H9 (cell line): ENCODE measurements around the gene ZBTB49. TPM values are rescaled to one million over a fixed set of nuclear protein-coding genes. Genes with fewer than 3 reads are reported as not detected.

Experiments
- DNase-seq: peaks from one replicate; pipeline ENCODE4 v3.0.0-alpha.2; 2017
- H2AFZ ChIP-seq: one replicate; pipeline ENCODE4 v1.6.1; 2013; ENCODE audit warnings: mild to moderate bottlenecking, low read length, control low read depth, moderate library complexity
- H2AK5ac ChIP-seq: 2 replicates; pipeline ENCODE4 v1.6.1; 2013; ENCODE audit warnings: low read length, control low read depth, mixed read lengths; ENCODE audit not compliant: insufficient read length
- H2BK120ac ChIP-seq: one replicate; pipeline ENCODE4 v1.6.1; 2013; ENCODE audit warnings: low read depth, mild to moderate bottlenecking, low read length, control low read depth, inconsistent platforms; ENCODE audit not compliant: poor library complexity, severe bottlenecking
- H2BK12ac ChIP-seq: 2 replicates; pipeline ENCODE4 v1.6.1; 2013; ENCODE audit warnings: low read length, control low read depth, mixed read lengths, low read depth; ENCODE audit not compliant: insufficient read length
- H2BK15ac ChIP-seq: 2 replicates; pipeline ENCODE4 v1.6.1; 2013; ENCODE audit warnings: low read depth, low read length, control low read depth
- H2BK20ac ChIP-seq: one replicate; pipeline ENCODE4 v1.6.1; 2013; ENCODE audit warnings: low read depth, mild to moderate bottlenecking, low read length, control low read depth, inconsistent platforms; ENCODE audit not compliant: poor library complexity, severe bottlenecking
- H2BK5ac ChIP-seq: 2 replicates; pipeline ENCODE4 v1.6.1; 2013; ENCODE audit warnings: low read length, control low read depth, mixed read lengths; ENCODE audit not compliant: insufficient read length
- H3K14ac ChIP-seq: 2 replicates; pipeline ENCODE4 v1.6.1; 2013; ENCODE audit warnings: low read length, control low read depth; ENCODE audit not compliant: insufficient read depth
- H3K18ac ChIP-seq: 2 replicates; pipeline ENCODE4 v1.6.1; 2013; ENCODE audit warnings: low read depth, mild to moderate bottlenecking, mixed read lengths, low read length, control low read depth; ENCODE audit not compliant: insufficient read length
- H3K23ac ChIP-seq: 2 replicates; pipeline ENCODE4 v1.6.1; 2013; ENCODE audit warnings: low read length, control low read depth, mixed read lengths, low read depth; ENCODE audit not compliant: insufficient read length
- H3K23me2 ChIP-seq: 2 replicates; pipeline ENCODE4 v1.6.1; 2013; ENCODE audit warnings: low read depth, mild to moderate bottlenecking, mixed read lengths, low read length, control low read depth; ENCODE audit not compliant: insufficient read length, poor library complexity, severe bottlenecking
- H3K27ac ChIP-seq: 2 replicates; pipeline ENCODE4 v1.5.1; 2013; ENCODE audit warnings: low read length, control low read depth, mixed read lengths, low read depth; ENCODE audit not compliant: insufficient read length
- H3K27me3 ChIP-seq: 2 replicates; pipeline ENCODE4 v1.6.1; 2013; ENCODE audit warnings: low read length, control low read depth, inconsistent platforms; ENCODE audit not compliant: insufficient read depth
- H3K4ac ChIP-seq: 2 replicates; pipeline ENCODE4 v1.6.1; 2013; ENCODE audit warnings: low read depth, mild to moderate bottlenecking, control low read depth, inconsistent platforms, low read length, moderate library complexity
- H3K4me1 ChIP-seq: 2 replicates; pipeline ENCODE4 v1.6.1; 2013; ENCODE audit warnings: low read length, control low read depth, inconsistent platforms; ENCODE audit not compliant: insufficient read depth
- H3K4me2 ChIP-seq: 2 replicates; pipeline ENCODE4 v1.6.1; 2013; ENCODE audit warnings: low read length, control low read depth, mixed read lengths; ENCODE audit not compliant: insufficient read length, insufficient read depth
- H3K56ac ChIP-seq: 2 replicates; pipeline ENCODE4 v1.6.1; 2013; ENCODE audit warnings: low read depth, mild to moderate bottlenecking, mixed read lengths, low read length, control low read depth; ENCODE audit not compliant: insufficient read length
- H3K79me1 ChIP-seq: 2 replicates; pipeline ENCODE4 v1.6.1; 2013; ENCODE audit warnings: low read depth, mild to moderate bottlenecking, moderate library complexity, low read length, control low read depth, inconsistent platforms; ENCODE audit not compliant: insufficient read depth, poor library complexity, severe bottlenecking
- H3K79me2 ChIP-seq: 2 replicates; pipeline ENCODE4 v1.6.1; 2013; ENCODE audit warnings: low read length, control low read depth, inconsistent platforms; ENCODE audit not compliant: insufficient read depth
- H3K9ac ChIP-seq: 2 replicates; pipeline ENCODE4 v1.6.1; 2013; ENCODE audit warnings: low read length, control low read depth, mixed read lengths; ENCODE audit not compliant: insufficient read length; ENCODE audit errors: extremely low read depth
- H3K9me3 ChIP-seq: one replicate; pipeline ENCODE4 v1.6.1; 2013; ENCODE audit warnings: low read depth, low read length, inconsistent platforms; ENCODE audit not compliant: control insufficient read depth
- H3T11ph ChIP-seq: one replicate; pipeline ENCODE4 v1.6.1; 2013; ENCODE audit warnings: mild to moderate bottlenecking, low read length, control low read depth, inconsistent platforms
- H4K20me1 ChIP-seq: one replicate; pipeline ENCODE4 v1.6.1; 2013; ENCODE audit not compliant: control insufficient read depth, insufficient read length, insufficient read depth
- H4K5ac ChIP-seq: 2 replicates; pipeline ENCODE4 v1.6.1; 2013; ENCODE audit warnings: low read depth, mild to moderate bottlenecking, mixed read lengths, low read length, control low read depth; ENCODE audit not compliant: insufficient read length
- H4K8ac ChIP-seq: replicated peaks from 2 replicates; pipeline ENCODE4 v1.6.1; 2013; ENCODE audit warnings: low read length, control low read depth, mixed read lengths, low read depth; ENCODE audit not compliant: insufficient read length
- H4K91ac ChIP-seq: 2 replicates; pipeline ENCODE4 v1.6.1; 2013; ENCODE audit warnings: low read depth, mild to moderate bottlenecking, moderate library complexity, mixed read lengths, low read length, control low read depth; ENCODE audit not compliant: insufficient read length
- H3K27ac Mint-ChIP-seq, 3 experiments: 2 replicates in 2 of 3; 3 replicates in 1 of 3; pipeline ENCODE4 v1.8.0; 2020 to 2021; ENCODE audit warnings: mixed read lengths in 3 of 3, mild to moderate bottlenecking in 1 of 3, moderate library complexity in 1 of 3
- H3K27me3 Mint-ChIP-seq: 2 replicates; pipeline ENCODE4 v1.8.0; 2021; ENCODE audit warnings: low read depth, mild to moderate bottlenecking, moderate library complexity, mixed read lengths
- H3K36me3 Mint-ChIP-seq, 3 experiments: 2 replicates in 2 of 3; 3 replicates in 1 of 3; pipeline ENCODE4 v1.8.0; 2020 to 2021; ENCODE audit warnings: low read depth in 3 of 3, mixed read lengths in 3 of 3; ENCODE audit not compliant: insufficient read depth in 1 of 3
- H3K4me1 Mint-ChIP-seq, 2 experiments: 2 replicates each; pipeline ENCODE4 v1.8.0; 2020; ENCODE audit warnings: mixed read lengths in 2 of 2
- H3K4me3 Mint-ChIP-seq, 2 experiments: 2 replicates in 1 of 2; 3 replicates in 1 of 2; pipeline ENCODE4 v1.8.0; 2020 to 2021; ENCODE audit warnings: mild to moderate bottlenecking in 2 of 2, mixed read lengths in 2 of 2, moderate library complexity in 1 of 2
- H3K9me3 Mint-ChIP-seq, 2 experiments: 2 replicates in 1 of 2; 3 replicates in 1 of 2; pipeline ENCODE4 v1.8.0; 2020; ENCODE audit warnings: mild to moderate bottlenecking in 2 of 2, mixed read lengths in 2 of 2, moderate library complexity in 1 of 2
- WGBS: extraction: QIAGEN DNeasy Blood & Tissue Kit; methylation state at CpG from one replicate; pipeline ENCODE4 v1.1.7; 2013; ENCODE audit warnings: missing lambda C conversion rate, low lambda C conversion rate, mixed read lengths; ENCODE audit not compliant: insufficient read length; ENCODE audit errors: extremely low coverage; 5-methylcytosine and 5-hydroxymethylcytosine counted together
- total RNA-seq: library from RNA; stranded (reverse); gene quantifications from 2 replicates; pipeline ENCODE4 v1.2.1, GENCODE V29; 2021
- TF ChIP-seq, protein P1 (sequence below): fragments of 200-600 bp; sonication (generic); conservative IDR thresholded peaks from 3 replicates; pipeline ENCODE4 v1.8.0; 2021; ENCODE audit warnings: antibody characterized with exemption, mild to moderate bottlenecking

ZBTB49 gene
- total RNA-seq, 1 experiment from 2014 or later: 8.7 TPM

DNA sequence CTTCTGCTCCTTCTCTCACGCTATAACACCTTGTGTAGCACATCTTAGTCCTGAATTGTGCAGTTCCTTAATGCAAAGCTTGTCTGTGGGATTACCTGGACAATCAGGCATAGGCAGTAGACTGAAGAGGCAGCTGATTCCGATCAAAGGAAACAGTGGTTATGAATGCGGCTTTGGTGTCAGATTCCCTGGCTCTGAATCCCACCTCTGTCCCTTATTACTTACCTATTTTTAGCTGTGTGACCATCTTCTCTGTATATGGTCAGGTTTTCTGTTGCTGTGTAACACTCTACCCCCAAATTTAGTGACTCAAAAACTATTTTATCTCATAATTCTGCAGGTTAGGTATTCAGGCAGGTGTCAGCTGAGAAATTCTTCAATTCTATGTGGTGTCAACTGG is 3.2 kb downstream of the ZBTB49 start:
- H3K4me1 Mint-ChIP-seq: peaks cover 20 to 21% of the 10 kb centered on the region in 2 experiments
- Histone ChIP-seq H3K79me1 (peaks cover 3% of the 10 kb centered on the region), H4K91ac (no peak overlapping the region), H2BK20ac (no peak overlapping the region), H4K8ac (no peak overlapping the region), H3K56ac (no peak overlapping the region), H4K5ac (no peak overlapping the region), H2AK5ac (no peak overlapping the region), H3K79me2 (peaks cover 16% of the 10 kb centered on the region), H3K18ac (no peak overlapping the region), H2BK15ac (no peak overlapping the region), H2BK5ac (no peak overlapping the region), H3K9me3 (no peaks in the 10 kb centered on the region), H3K9ac (no peak overlapping the region), H2AFZ (no peak overlapping the region), H3K27me3 (no peaks in the 10 kb centered on the region), H3K4me1 (no peaks in the 10 kb centered on the region), H3K23ac (no peak overlapping the region), H3K14ac (no peak overlapping the region), H3T11ph (no peak overlapping the region), H3K27ac (no peak overlapping the region), H2BK120ac (no peak overlapping the region), H3K4ac (no peak overlapping the region), H2BK12ac (no peak overlapping the region), H3K23me2 (peaks cover 8% of the 10 kb centered on the region), H4K20me1 (no peaks in the 10 kb centered on the region), H3K4me2 (no peak overlapping the region)
- H3K27me3 Mint-ChIP-seq: no peaks in the 10 kb centered on the region; the same call in 1 of the 2 replicates
- no peak overlapping the region for H3K27ac Mint-ChIP-seq
- peaks cover 3 to 12% (median 10%) of the 10 kb centered on the region in 3 experiments; a peak in 5 of 7 replicates for H3K36me3 Mint-ChIP-seq
- DNase-seq: no peak
- no CpG with 5 or more reads among the region's 3 CpGs for WGBS
- no peak overlapping the region for H3K4me3 Mint-ChIP-seq
- TF ChIP-seq, protein P1, sequence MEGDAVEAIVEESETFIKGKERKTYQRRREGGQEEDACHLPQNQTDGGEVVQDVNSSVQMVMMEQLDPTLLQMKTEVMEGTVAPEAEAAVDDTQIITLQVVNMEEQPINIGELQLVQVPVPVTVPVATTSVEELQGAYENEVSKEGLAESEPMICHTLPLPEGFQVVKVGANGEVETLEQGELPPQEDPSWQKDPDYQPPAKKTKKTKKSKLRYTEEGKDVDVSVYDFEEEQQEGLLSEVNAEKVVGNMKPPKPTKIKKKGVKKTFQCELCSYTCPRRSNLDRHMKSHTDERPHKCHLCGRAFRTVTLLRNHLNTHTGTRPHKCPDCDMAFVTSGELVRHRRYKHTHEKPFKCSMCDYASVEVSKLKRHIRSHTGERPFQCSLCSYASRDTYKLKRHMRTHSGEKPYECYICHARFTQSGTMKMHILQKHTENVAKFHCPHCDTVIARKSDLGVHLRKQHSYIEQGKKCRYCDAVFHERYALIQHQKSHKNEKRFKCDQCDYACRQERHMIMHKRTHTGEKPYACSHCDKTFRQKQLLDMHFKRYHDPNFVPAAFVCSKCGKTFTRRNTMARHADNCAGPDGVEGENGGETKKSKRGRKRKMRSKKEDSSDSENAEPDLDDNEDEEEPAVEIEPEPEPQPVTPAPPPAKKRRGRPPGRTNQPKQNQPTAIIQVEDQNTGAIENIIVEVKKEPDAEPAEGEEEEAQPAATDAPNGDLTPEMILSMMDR: no peak
- H3K9me3 Mint-ChIP-seq: peaks cover 0 to 6% of the 10 kb centered on the region in 2 experiments; a peak in 3 of 5 replicates
